OCI-LY7 (cell line): ENCODE results near the gene DIP2C. TPM values are rescaled to one million over a fixed set of nuclear protein-coding genes. Genes with fewer than 3 reads are reported as not detected.

Source experiments
- BruUV-seq: library from RNA; stranded (reverse); fragments of 400-500 nt; replicated peaks from 2 replicates; lab custom pipeline; 2021; lab: Mats Ljungman, UMichigan
- CTCF ChIA-PET: fragments of 300-600 bp; sonication (Branson Sonifier 250); formaldehyde crosslinking; loops from one replicate; lab custom pipeline; 2022; ENCODE audit warnings: antibody characterized with exemption; ENCODE audit not compliant: unreplicated experiment; lab: Charles Lee
- POLR2A ChIA-PET: fragments of 300-600 bp; sonication (Branson Sonifier 250); formaldehyde crosslinking; loops from one replicate; lab custom pipeline; 2022; ENCODE audit warnings: antibody characterized with exemption; lab: Charles Lee
- DNase-seq: peaks from one replicate; pipeline ENCODE4 v3.0.0-alpha.2; 2015; ENCODE audit warnings: low spot score
- H2AFZ ChIP-seq: fragments of 200-600 bp; sonication (generic), shearing (Covaris generic); 2 replicates; pipeline ENCODE4 v1.6.1; 2014; ENCODE audit warnings: mild to moderate bottlenecking, antibody characterized with exemption, low read length, moderate library complexity
- H3K27ac ChIP-seq: fragments of 200-600 bp; sonication (generic); 2 replicates; pipeline ENCODE4 v1.5.1; 2014; ENCODE audit warnings: mixed run types, low read depth, mild to moderate bottlenecking, moderate library complexity, low read length, inconsistent platforms; ENCODE audit not compliant: poor library complexity, severe bottlenecking
- H3K36me3 ChIP-seq: fragments of 200-600 bp; sonication (generic); 2 replicates; pipeline ENCODE4 v1.6.1; 2014; ENCODE audit warnings: mild to moderate bottlenecking, antibody characterized with exemption, low read length, moderate library complexity, mixed read lengths; ENCODE audit not compliant: insufficient read depth
- H3K4me1 ChIP-seq: fragments of 200-600 bp; sonication (generic); 2 replicates; pipeline ENCODE4 v1.5.1; 2014; ENCODE audit warnings: mild to moderate bottlenecking, low read length; ENCODE audit not compliant: insufficient read depth, poor library complexity, severe bottlenecking
- H3K4me2 ChIP-seq: fragments of 200-600 bp; sonication (generic); 2 replicates; pipeline ENCODE4 v1.6.1; 2014; ENCODE audit warnings: mild to moderate bottlenecking, low read length
- H3K4me3 ChIP-seq: fragments of 200-600 bp; sonication (generic); 2 replicates; pipeline ENCODE4 v1.5.1; 2014; ENCODE audit warnings: mild to moderate bottlenecking, low read depth, low read length; ENCODE audit not compliant: poor library complexity, severe bottlenecking
- H3K79me2 ChIP-seq: fragments of 200-600 bp; sonication (generic); 2 replicates; pipeline ENCODE4 v1.6.1; 2016; ENCODE audit warnings: low read depth, mild to moderate bottlenecking, low read length, moderate library complexity, mixed read lengths; ENCODE audit not compliant: insufficient read depth
- H3K9me2 ChIP-seq: fragments of 200-600 bp; sonication (generic); 2 replicates; pipeline ENCODE4 v1.6.1; 2016; ENCODE audit warnings: mild to moderate bottlenecking, low read length, mixed read lengths; ENCODE audit not compliant: insufficient read depth
- H3K9me3 ChIP-seq: fragments of 200-600 bp; sonication (generic); 2 replicates; pipeline ENCODE4 v1.6.1; 2014; ENCODE audit warnings: mild to moderate bottlenecking, mixed run types, low read length, mixed read lengths
- H4K20me1 ChIP-seq: fragments of 200-600 bp; sonication (generic); 2 replicates; pipeline ENCODE4 v1.6.1; 2014; ENCODE audit warnings: mild to moderate bottlenecking, antibody characterized with exemption, low read length, moderate library complexity, mixed read lengths; ENCODE audit not compliant: insufficient read depth
- EZH2phosphoT487 ChIP-seq: fragments of 200-600 bp; sonication (generic); IDR thresholded peaks from 2 replicates; pipeline ENCODE4 v1.6.1; 2018; ENCODE audit warnings: low read depth, borderline replicate concordance, mild to moderate bottlenecking, mixed run types, antibody characterized with exemption, low read length, moderate library complexity, mixed read lengths
- intact Hi-C: fragments of 100-400 bp; cut with micrococcal nuclease; formaldehyde crosslinking; loops from one replicate; pipeline ENCODE4 v1.10.0; 2022; ENCODE audit not compliant: unreplicated experiment
- total RNA-seq, 2 experiments: library from RNA; depleted of rRNA in 1 of 2; stranded (reverse); fragments of >200 nt in 1 of 2; shearing (Covaris generic) in 1 of 2; gene quantifications; 2 replicates each; pipeline ENCODE4 v1.2.3, GENCODE V29; 2014 to 2022
- TF ChIP-seq, protein P1 (sequence below): fragments of 200-600 bp; sonication (generic); conservative IDR thresholded peaks from 2 replicates; pipeline ENCODE4 v1.5.1; 2014; ENCODE audit warnings: mild to moderate bottlenecking, antibody characterized with exemption, low read length, moderate library complexity, mixed read lengths

The DIP2C gene
- total RNA-seq, 2 experiments from 2014 or later, result 10.9 to 29.5 TPM

DNA sequence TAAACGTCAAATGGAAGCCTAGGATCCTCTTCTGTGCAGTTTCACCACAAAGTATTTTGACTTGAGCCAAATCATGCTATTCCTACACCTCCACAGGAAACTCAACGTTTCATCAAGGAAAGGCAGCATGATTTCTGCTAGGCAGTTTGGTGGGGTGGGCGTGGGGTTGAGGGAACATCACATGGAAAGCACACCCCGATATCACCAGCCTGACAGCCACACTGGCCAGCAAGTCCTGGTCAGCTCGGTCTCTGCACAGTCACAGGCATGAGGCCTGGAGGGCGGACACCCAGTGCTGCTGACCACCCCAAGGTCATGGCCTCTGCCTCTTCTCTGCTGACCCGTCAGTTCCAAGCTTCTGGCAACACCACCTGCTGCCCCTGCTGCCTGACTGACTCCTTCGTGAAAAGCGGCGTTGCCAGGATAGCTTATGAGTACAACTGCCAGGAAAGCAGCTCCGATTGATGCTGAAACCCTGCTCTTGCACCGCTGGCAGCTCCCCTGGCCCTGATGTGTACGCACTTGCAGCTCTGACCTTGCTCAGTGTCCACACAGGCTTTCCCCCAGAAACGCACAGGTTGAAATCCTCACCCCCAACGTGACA, 171.5 kb downstream of the DIP2C start:
- CTCF ChIA-PET, result interaction anchor here (3.1 kb wide), 1 partner anchor 10 kb away, joined by 13 read pairs; no protein-coding TSS in a partner anchor
- POLR2A ChIA-PET, result interaction anchor here (1.1 to 1.2 kb wide), 3 partner anchors 8 to 12 kb away, joined by 3 to 4 read pairs (median 4); no protein-coding TSS in a partner anchor
- peak overlapping the region; percentile 51 for H3K4me2 ChIP-seq
- no TSS peak for BruUV-seq
- no peak for DNase-seq
- H3K79me2 ChIP-seq, result peaks cover 9% of the 10 kb centered on the region; the same call in 1 of the 2 replicates
- no peak overlapping the region for H3K4me3 ChIP-seq
- no peak overlapping the region; the same call in 1 of the 2 replicates for H2AFZ ChIP-seq
- intact Hi-C loops, result no loop called here
- no peak for TF ChIP-seq EZH2phosphoT487
- TF ChIP-seq, protein P1, sequence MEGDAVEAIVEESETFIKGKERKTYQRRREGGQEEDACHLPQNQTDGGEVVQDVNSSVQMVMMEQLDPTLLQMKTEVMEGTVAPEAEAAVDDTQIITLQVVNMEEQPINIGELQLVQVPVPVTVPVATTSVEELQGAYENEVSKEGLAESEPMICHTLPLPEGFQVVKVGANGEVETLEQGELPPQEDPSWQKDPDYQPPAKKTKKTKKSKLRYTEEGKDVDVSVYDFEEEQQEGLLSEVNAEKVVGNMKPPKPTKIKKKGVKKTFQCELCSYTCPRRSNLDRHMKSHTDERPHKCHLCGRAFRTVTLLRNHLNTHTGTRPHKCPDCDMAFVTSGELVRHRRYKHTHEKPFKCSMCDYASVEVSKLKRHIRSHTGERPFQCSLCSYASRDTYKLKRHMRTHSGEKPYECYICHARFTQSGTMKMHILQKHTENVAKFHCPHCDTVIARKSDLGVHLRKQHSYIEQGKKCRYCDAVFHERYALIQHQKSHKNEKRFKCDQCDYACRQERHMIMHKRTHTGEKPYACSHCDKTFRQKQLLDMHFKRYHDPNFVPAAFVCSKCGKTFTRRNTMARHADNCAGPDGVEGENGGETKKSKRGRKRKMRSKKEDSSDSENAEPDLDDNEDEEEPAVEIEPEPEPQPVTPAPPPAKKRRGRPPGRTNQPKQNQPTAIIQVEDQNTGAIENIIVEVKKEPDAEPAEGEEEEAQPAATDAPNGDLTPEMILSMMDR, result no peak
- H3K9me3 ChIP-seq, result no peaks in the 10 kb centered on the region
- H4K20me1 ChIP-seq, result no peaks in the 10 kb centered on the region
- H3K36me3 ChIP-seq, result no peaks in the 10 kb centered on the region
- H3K4me1 ChIP-seq, result peaks cover 86% of the 10 kb centered on the region
- H3K27ac ChIP-seq, result peak overlapping the region; percentile 88
- H3K9me2 ChIP-seq, result no peaks in the 10 kb centered on the region

DNA sequence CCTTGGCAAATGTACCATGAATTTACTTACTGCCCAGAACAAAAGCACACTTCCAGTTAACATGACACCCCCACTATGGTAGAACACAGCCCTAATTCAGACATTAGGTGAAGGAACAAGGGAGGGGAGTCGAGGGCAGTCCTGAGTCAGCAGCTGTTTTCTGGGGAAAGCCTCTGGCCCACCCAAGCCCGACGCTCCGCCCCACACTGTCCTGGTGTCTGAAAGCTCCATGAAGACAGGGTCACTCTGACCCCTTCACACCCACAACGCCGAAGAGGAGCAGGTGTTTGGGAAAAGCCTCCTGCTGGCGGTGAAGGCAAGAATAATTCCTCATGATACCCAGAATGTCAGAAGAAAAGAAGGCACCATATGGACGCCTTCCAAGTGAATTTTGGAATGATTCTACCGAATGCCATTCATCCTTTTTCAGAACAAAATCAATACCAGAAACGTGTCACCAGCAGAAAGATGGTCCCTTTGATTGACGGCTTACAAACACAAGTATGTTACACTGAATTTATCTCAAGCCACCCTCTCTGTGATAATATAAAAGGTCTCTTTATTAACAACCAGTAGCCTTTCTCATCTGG, 172.1 kb downstream of the DIP2C start:
- peak overlapping the region; percentile 88 for H3K27ac ChIP-seq
- H3K9me2 ChIP-seq, result no peaks in the 10 kb centered on the region
- H3K9me3 ChIP-seq, result no peaks in the 10 kb centered on the region
- H3K4me2 ChIP-seq, result peak overlapping the region; percentile 51
- TF ChIP-seq EZH2phosphoT487, result no peak
- TF ChIP-seq, protein P1, result no peak
- no TSS peak for BruUV-seq
- no peak overlapping the region; the same call in 1 of the 2 replicates for H2AFZ ChIP-seq
- no peak for DNase-seq
- H3K4me3 ChIP-seq, result no peak overlapping the region
- CTCF ChIA-PET, result interaction anchor here (3.1 kb wide), 1 partner anchor 10 kb away, joined by 13 read pairs; no protein-coding TSS in a partner anchor
- H3K36me3 ChIP-seq, result no peaks in the 10 kb centered on the region
- H3K79me2 ChIP-seq, result peaks cover 16% of the 10 kb centered on the region; the same call in 1 of the 2 replicates
- POLR2A ChIA-PET, result no interaction called here
- peaks cover 83% of the 10 kb centered on the region for H3K4me1 ChIP-seq
- no peaks in the 10 kb centered on the region for H4K20me1 ChIP-seq
- intact Hi-C loops, result no loop called here

DNA sequence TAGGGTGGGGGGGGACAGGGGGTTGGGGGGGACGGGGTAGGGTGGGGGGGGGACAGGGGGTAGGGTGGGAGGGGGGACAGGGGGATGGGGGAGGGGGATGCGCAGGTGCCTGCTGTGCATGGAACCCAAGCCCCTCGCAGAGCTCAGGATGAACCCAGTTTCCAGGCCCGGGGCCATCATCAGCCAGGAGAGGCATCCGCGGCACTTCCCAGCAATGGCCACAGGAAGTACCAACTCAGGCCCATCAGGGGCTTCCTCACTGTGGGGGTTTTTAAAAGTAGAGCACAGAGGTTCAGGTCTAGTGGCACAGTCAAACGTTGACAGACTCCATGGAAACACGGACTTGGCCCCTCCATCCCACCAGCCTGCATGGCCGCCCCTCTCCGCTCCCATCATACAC, 172.7 kb downstream of the DIP2C start:
- H3K9me2 ChIP-seq, result no peaks in the 10 kb centered on the region

More for the DNA sequence above, 172.7 kb downstream of the DIP2C start:
- Histone ChIP-seq H3K79me2 (peaks cover 21% of the 10 kb centered on the region; the same call in 1 of the 2 replicates), H3K27ac (peak overlapping the region; percentile 88), H2AFZ (no peak overlapping the region), H4K20me1 (no peaks in the 10 kb centered on the region), H3K4me2 (peak overlapping the region; percentile 51; the same call in 1 of the 2 replicates), H3K4me1 (peaks cover 83% of the 10 kb centered on the region), H3K4me3 (no peak overlapping the region), H3K9me3 (no peaks in the 10 kb centered on the region), H3K36me3 (no peaks in the 10 kb centered on the region)
- BruUV-seq, result no TSS peak
- CTCF ChIA-PET, result interaction anchor here (3.1 kb wide), 1 partner anchor 11 kb away, joined by 13 read pairs; no protein-coding TSS in a partner anchor
- TF ChIP-seq, protein P1, result no peak
- TF ChIP-seq EZH2phosphoT487, result no peak
- no peak for DNase-seq
- POLR2A ChIA-PET, result no interaction called here
- intact Hi-C loops, result no loop called here
